ENCODE data around the gene INVS.

Gene INVS

GRCh38 chr9:100056561-100056960 is 42.5 kb upstream of the INVS start:
- no peak for TF ChIP-seq TCF12 (IDR thresholded peaks at IDR 0.05; ENCODE audit: low read depth)
- no peak for TF ChIP-seq CREB1 (IDR thresholded peaks at IDR 0.05; ENCODE audit: low read depth)
- TF ChIP-seq, protein P1, sequence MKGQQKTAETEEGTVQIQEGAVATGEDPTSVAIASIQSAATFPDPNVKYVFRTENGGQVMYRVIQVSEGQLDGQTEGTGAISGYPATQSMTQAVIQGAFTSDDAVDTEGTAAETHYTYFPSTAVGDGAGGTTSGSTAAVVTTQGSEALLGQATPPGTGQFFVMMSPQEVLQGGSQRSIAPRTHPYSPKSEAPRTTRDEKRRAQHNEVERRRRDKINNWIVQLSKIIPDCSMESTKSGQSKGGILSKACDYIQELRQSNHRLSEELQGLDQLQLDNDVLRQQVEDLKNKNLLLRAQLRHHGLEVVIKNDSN (IDR thresholded peaks at IDR 0.05): no peak
- TF ChIP-seq EP300 (IDR thresholded peaks at IDR 0.05; ENCODE audit: borderline replicate concordance): no peak
- TF ChIP-seq ZBTB7A (IDR thresholded peaks at IDR 0.05; ENCODE audit: low read depth): no peak
- TF ChIP-seq TEAD4 (IDR thresholded peaks at IDR 0.05): no peak
- no peak for TF ChIP-seq TAF1 (IDR thresholded peaks at IDR 0.05; ENCODE audit: low read depth)
- no peak for TF ChIP-seq EGR1 (IDR thresholded peaks at IDR 0.05)

GRCh38 chr9:100057624-100058023 is 41.4 kb upstream of the INVS start:
- TF ChIP-seq EGR1 (IDR thresholded peaks at IDR 0.05) (no peak), CEBPB (IDR thresholded peaks at IDR 0.05) (no peak), RAD21 (IDR thresholded peaks at IDR 0.05; ENCODE audit: low read depth) (no peak), TEAD4 (IDR thresholded peaks at IDR 0.05) (no peak), NFIC (IDR thresholded peaks at IDR 0.05) (no peak), TAF1 (IDR thresholded peaks at IDR 0.05; ENCODE audit: low read depth) (no peak), CREB1 (IDR thresholded peaks at IDR 0.05; ENCODE audit: low read depth) (no peak), EP300 (IDR thresholded peaks at IDR 0.05; ENCODE audit: borderline replicate concordance) (no peak), YY1 (IDR thresholded peaks at IDR 0.05; ENCODE audit: low read depth) (no peak), FOXM1 (IDR thresholded peaks at IDR 0.05; ENCODE audit: borderline replicate concordance, low read depth) (no peak), TCF12 (IDR thresholded peaks at IDR 0.05; ENCODE audit: low read depth) (no peak), REST (IDR thresholded peaks at IDR 0.05; ENCODE audit: low read depth) (no peak), ZBTB7A (IDR thresholded peaks at IDR 0.05; ENCODE audit: low read depth) (no peak)
- TF ChIP-seq, protein P2, sequence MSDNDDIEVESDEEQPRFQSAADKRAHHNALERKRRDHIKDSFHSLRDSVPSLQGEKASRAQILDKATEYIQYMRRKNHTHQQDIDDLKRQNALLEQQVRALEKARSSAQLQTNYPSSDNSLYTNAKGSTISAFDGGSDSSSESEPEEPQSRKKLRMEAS (IDR thresholded peaks at IDR 0.05): no peak
- TF ChIP-seq, protein P1 (IDR thresholded peaks at IDR 0.05): no peak

DNA sequence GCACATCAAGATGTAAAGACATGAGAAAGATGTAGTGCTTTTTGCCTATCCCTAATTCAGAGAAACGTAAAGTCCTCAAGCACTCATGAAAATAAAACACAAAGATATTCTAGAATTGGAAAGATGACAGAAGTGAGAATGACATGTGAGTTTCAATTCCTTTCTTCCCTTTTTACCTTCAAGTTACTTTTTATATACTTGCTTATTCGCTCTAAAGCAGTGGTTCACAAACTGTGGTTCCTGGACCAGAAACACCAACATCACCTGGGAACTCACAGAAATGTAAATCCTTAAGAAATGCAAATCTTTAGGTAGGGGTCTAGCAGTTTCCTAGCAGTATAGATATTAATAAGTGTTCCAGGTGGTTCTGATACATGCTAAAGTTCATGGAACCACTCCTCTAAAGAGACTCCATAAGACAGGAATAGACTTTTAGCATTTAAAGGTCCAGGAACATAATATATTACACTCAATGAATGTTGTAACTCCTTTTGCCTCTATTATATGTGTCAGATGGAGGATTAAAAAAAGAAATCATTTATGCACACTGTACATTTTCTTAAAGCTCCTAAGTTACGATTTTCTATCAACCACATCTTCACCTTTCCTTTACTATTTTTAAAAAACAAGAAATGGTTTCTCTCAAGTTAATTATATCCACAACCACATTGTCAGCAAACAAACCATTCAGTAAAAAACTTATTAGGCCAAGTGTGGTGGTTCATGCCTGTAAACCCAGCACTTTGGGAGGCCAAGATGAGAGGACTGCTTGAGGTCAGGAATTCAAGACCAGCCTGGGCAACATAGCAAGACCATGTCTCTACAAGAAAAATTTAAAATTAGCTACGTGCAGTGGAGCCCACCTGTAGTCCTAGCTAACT is 40.1 kb upstream of the INVS start:
- TF ChIP-seq YY1 (IDR thresholded peaks at IDR 0.05; ENCODE audit: low read depth) (no peak), EGR1 (IDR thresholded peaks at IDR 0.05) (no peak), EP300 (IDR thresholded peaks at IDR 0.05; ENCODE audit: borderline replicate concordance) (no peak), NFIC (IDR thresholded peaks at IDR 0.05) (no peak), TAF1 (IDR thresholded peaks at IDR 0.05; ENCODE audit: low read depth) (no peak), FOXM1 (IDR thresholded peaks at IDR 0.05; ENCODE audit: borderline replicate concordance, low read depth) (no peak), ZBTB7A (IDR thresholded peaks at IDR 0.05; ENCODE audit: low read depth) (no peak), TEAD4 (IDR thresholded peaks at IDR 0.05) (no peak), REST (IDR thresholded peaks at IDR 0.05; ENCODE audit: low read depth) (no peak), RAD21 (IDR thresholded peaks at IDR 0.05; ENCODE audit: low read depth) (no peak), CEBPB (IDR thresholded peaks at IDR 0.05) (no peak), CREB1 (IDR thresholded peaks at IDR 0.05; ENCODE audit: low read depth) (no peak)
- TF ChIP-seq, protein P2 (IDR thresholded peaks at IDR 0.05): no peak

- TF ChIP-seq ZBTB7A (IDR thresholded peaks at IDR 0.05; ENCODE audit: low read depth): no peak
- TF ChIP-seq, protein P2 (IDR thresholded peaks at IDR 0.05): no peak
- TF ChIP-seq TEAD4 (IDR thresholded peaks at IDR 0.05): no peak
- no peak for TF ChIP-seq EGR1 (IDR thresholded peaks at IDR 0.05)
- no peak for TF ChIP-seq CREB1 (IDR thresholded peaks at IDR 0.05; ENCODE audit: low read depth)
- no peak for TF ChIP-seq REST (IDR thresholded peaks at IDR 0.05; ENCODE audit: low read depth)
These were observed 35.9 kb upstream of the INVS start for GRCh38 chr9:100063185-100063584.

Measured in Ishikawa (cell line).